Breast epithelium (tissue), 4 donors: Measurements from ENCODE around the gene ZNF429. TPM values are rescaled to one million over a fixed set of nuclear protein-coding genes. Genes with fewer than 3 reads are reported as not detected.

Experiments used
- DNase-seq, 2 donors: peaks; one replicate each; pipeline ENCODE4 v3.0.0-alpha.2; 2019; ENCODE audit warnings: low spot score in 2 of 2
- H3K27ac ChIP-seq, 2 donors: fragments of 200-600 bp; sonication (generic) in 1 of 2; one replicate each; pipeline ENCODE4 v1.5.1; 2016 to 2019; ENCODE audit warnings: mild to moderate bottlenecking in 1 of 2
- H3K27me3 ChIP-seq, 2 donors: fragments of 200-600 bp; sonication (generic) in 1 of 2; one replicate each; pipeline versions ENCODE4 v1.5.1 to v1.6.0; 2017 to 2019; ENCODE audit warnings: control low read depth in 1 of 2, mild to moderate bottlenecking in 1 of 2
- H3K36me3 ChIP-seq: fragments of 200-600 bp; one replicate; pipeline ENCODE4 v1.5.1; 2019
- H3K4me1 ChIP-seq, 2 donors: fragments of 200-600 bp; sonication (generic); one replicate each; pipeline ENCODE4 v1.5.1; 2016 to 2019; ENCODE audit warnings: control low read depth in 1 of 2
- H3K4me3 ChIP-seq, 3 donors: fragments of 200-600 bp; sonication (generic); 1 replicate in 2 of 3; 2 replicates in 1 of 3; pipeline ENCODE4 v1.5.1; 2016 to 2019; ENCODE audit warnings: mild to moderate bottlenecking in 3 of 3, moderate library complexity in 2 of 3
- H3K9me3 ChIP-seq, 2 donors: fragments of 200-600 bp; sonication (generic) in 1 of 2; one replicate each; pipeline ENCODE4 v1.5.1; 2016 to 2019; ENCODE audit warnings: control low read depth in 1 of 2
- POLR2A ChIP-seq: fragments of 450-650 bp; IDR thresholded peaks from one replicate; pipeline ENCODE4 v1.6.1; 2016; ENCODE audit warnings: antibody characterized with exemption, mild to moderate bottlenecking, moderate library complexity
- POLR2AphosphoS5 ChIP-seq, 3 donors: sonication (generic); formaldehyde crosslinking; IDR thresholded peaks; one replicate each; pipeline ENCODE4 v1.6.1; 2017; ENCODE audit warnings: antibody characterized with exemption in 3 of 3
- intact Hi-C: fragments of 100-400 bp; cut with DNase I; formaldehyde crosslinking; loops from one replicate; pipeline ENCODE4 v1.15.1; 2023; ENCODE audit warnings: low total_unique reads
- total RNA-seq, 3 donors: library from RNA; depleted of rRNA; stranded (reverse); fragments of >200 nt; gene quantifications; one replicate each; pipeline ENCODE4 v1.1.0, GENCODE V29; 2016
- TF ChIP-seq, protein P1 (sequence below), 3 donors: fragments of 450-650 bp; IDR thresholded peaks; one replicate each; pipeline ENCODE4 v1.5.1; 2016 to 2017; ENCODE audit warnings: antibody characterized with exemption in 3 of 3, mild to moderate bottlenecking in 3 of 3, moderate library complexity in 3 of 3

ZNF429 gene
- total RNA-seq, 3 donors from 2014 or later, result 12.8 to 35.4 (median 30.5) TPM

DNA sequence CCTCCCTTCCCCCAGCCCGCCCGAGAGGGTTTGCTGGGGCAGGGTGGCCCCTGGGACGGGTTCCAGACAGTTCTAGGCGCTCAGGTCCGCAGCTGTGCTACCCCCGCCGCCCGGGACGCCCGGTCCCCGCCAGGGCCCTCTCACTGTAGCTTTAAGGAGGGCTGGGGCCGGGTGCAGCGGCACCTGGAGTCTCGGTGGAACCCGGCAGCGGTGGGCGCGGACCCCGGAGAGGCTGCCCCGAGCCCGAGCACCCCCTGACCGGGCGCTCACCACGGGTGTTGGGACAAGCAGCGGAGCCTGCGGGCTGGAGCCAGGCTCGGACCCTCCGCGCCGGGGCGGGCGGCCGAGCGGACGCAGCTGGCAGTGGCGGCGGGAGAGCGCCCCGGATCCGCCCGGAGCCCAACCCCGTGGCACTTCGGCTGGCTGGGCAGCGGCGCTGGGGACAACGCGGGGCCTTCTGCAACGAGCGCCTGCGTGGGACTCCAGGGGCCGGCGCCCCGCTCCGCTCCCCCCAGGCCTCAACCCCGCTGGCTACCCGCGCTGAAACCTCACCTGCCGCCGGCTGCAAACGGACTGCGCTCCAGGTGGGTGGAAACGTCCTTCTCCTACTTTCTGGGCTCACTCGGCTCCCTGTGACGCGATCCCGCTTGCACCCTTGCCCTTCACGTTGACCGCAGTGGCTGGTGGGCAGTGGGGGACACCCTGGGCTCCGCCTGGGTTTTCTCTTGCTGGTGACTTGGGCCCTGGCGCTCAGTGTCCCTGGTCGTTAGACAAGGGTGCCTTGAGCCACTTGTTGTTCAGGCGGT is 81.1 kb downstream of the ZNF429 start:
- intact Hi-C loops, result loop anchor here (5.0 kb wide), 1 partner anchor 326 kb away; no protein-coding TSS in a partner anchor
- Histone ChIP-seq H3K36me3 (no peaks in the 10 kb centered on the region), H3K4me3 (peak overlapping the region; percentile 49 to 76 (median 68)), H3K9me3 (no peaks in the 10 kb centered on the region), H3K27me3 (no peaks in the 10 kb centered on the region), H3K27ac (no peak overlapping the region), H3K4me1 (no peaks in the 10 kb centered on the region)
- no peak for DNase-seq
- TF ChIP-seq POLR2A (no peak), POLR2AphosphoS5 (IDR thresholded peaks at IDR 0.05) (no peak)
- TF ChIP-seq, protein P1, sequence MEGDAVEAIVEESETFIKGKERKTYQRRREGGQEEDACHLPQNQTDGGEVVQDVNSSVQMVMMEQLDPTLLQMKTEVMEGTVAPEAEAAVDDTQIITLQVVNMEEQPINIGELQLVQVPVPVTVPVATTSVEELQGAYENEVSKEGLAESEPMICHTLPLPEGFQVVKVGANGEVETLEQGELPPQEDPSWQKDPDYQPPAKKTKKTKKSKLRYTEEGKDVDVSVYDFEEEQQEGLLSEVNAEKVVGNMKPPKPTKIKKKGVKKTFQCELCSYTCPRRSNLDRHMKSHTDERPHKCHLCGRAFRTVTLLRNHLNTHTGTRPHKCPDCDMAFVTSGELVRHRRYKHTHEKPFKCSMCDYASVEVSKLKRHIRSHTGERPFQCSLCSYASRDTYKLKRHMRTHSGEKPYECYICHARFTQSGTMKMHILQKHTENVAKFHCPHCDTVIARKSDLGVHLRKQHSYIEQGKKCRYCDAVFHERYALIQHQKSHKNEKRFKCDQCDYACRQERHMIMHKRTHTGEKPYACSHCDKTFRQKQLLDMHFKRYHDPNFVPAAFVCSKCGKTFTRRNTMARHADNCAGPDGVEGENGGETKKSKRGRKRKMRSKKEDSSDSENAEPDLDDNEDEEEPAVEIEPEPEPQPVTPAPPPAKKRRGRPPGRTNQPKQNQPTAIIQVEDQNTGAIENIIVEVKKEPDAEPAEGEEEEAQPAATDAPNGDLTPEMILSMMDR (IDR thresholded peaks at IDR 0.05), result no peak

DNA sequence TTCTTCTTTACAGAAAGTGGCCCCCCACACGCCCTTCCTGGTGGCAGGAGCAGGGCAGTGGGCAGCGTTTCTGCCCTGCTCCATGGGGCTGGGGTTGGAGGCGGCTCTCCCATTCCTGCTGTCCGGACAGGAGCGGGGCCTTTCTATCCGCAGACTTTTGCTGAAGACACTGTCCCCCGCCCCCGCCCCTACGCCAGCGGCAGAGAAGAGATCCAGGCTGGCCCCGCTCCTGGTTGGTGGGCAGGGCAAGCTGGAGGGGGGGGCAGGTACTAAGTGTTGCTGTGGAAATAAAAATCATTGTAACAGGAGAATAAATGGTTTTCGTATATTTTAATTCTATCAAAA is 81.7 kb downstream of the ZNF429 start:
- Histone ChIP-seq H3K27me3 (no peaks in the 10 kb centered on the region), H3K4me1 (no peaks in the 10 kb centered on the region), H3K36me3 (no peaks in the 10 kb centered on the region), H3K4me3 (peak overlapping the region; percentile 49 to 76 (median 68)), H3K9me3 (no peaks in the 10 kb centered on the region), H3K27ac (no peak overlapping the region)
- intact Hi-C loops, result loop anchor here (5.0 kb wide), 1 partner anchor 325 kb away; no protein-coding TSS in a partner anchor
- TF ChIP-seq, protein P1 (IDR thresholded peaks at IDR 0.05), result no peak
- TF ChIP-seq POLR2A (no peak), POLR2AphosphoS5 (IDR thresholded peaks at IDR 0.05) (no peak)
- no peak for DNase-seq

DNA sequence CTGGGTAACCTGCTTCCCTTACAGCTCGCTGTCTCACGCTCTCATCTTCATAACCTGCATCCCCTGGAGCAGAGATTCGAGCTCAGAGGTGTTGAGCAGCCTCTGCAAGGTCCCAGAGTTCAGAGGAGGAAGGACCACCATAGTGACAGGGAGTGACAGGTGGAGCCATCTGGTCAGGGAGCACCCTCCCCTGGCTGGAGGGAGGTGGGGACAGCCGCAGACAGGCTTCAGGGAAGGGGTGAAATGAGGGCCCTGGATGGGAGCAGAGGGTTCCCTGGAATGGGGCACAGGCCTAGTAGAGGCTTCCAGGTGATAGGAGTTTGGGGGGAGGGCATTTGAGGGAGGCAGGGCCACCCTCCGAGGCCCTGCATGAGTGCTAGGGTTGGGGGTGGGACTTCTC is 82.1 kb downstream of the ZNF429 start:
- Histone ChIP-seq H3K27ac (no peak overlapping the region), H3K36me3 (no peaks in the 10 kb centered on the region), H3K9me3 (no peaks in the 10 kb centered on the region), H3K27me3 (no peaks in the 10 kb centered on the region), H3K4me1 (no peaks in the 10 kb centered on the region), H3K4me3 (no peak overlapping the region)
- intact Hi-C loops, result loop anchor here (5.0 kb wide), 1 partner anchor 325 kb away; no protein-coding TSS in a partner anchor
- no peak for DNase-seq
- TF ChIP-seq POLR2AphosphoS5 (IDR thresholded peaks at IDR 0.05), result no peak
- no peak for TF ChIP-seq POLR2A
- TF ChIP-seq, protein P1 (IDR thresholded peaks at IDR 0.05), result no peak

DNA sequence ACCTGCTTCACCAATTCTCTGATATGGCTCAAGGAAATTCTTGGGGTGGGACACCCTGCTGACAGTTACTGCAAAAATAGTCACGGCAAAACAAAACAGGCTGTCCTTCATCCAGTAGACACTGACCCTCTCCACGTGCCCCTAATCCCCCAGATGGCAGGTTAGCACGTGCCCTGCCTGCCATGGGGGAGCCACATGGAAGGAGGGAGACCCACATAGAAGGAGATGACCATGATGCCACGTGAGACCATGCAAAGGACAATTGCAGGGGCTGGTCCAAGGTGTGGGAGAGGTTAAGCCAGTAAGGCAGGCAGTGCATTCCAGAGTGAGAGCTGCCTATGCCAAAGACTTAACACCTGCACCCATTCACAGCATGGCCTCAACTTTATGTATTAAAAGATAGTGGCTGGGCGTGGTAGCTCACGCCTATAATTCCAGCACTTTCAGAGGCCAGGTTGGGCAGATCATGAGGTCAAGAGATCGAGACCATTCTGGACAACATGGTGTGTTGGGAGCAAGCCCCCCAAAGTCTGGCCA is 82.7 kb downstream of the ZNF429 start:
- no peaks in the 10 kb centered on the region for H3K9me3 ChIP-seq
- H3K36me3 ChIP-seq, result no peaks in the 10 kb centered on the region
- DNase-seq, result no peak
- TF ChIP-seq POLR2AphosphoS5 (IDR thresholded peaks at IDR 0.05) (no peak), POLR2A (no peak)
- TF ChIP-seq, protein P1 (IDR thresholded peaks at IDR 0.05), result no peak
- H3K4me1 ChIP-seq, result no peaks in the 10 kb centered on the region
- intact Hi-C loops, result loop anchor here (5.0 kb wide), 1 partner anchor 324 kb away; no protein-coding TSS in a partner anchor
- no peaks in the 10 kb centered on the region for H3K27me3 ChIP-seq
- H3K27ac ChIP-seq, result no peak overlapping the region
- no peak overlapping the region for H3K4me3 ChIP-seq

DNA sequence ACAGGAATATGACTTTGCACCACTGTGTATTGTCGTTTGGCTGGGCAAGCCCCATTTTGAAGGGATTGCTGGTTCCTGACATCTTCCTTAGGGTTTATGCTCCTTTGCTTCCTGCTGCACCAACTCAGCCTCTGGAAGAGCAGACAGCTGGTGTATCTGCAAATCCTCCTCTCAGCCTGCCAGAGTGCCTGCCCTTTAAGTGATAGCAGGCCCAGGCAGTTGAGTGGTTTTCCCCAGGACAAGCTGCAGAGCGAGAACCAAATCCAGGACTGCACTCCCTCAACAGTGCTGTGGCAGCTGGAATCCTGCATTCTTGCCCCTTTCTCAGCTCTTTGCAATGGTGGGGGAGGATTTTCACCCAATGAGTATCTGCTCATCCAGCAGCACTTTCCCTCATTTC is 85.5 kb downstream of the ZNF429 start:
- DNase-seq, result no peak
- H3K27ac ChIP-seq, result no peak overlapping the region
- no peaks in the 10 kb centered on the region for H3K9me3 ChIP-seq
- no peaks in the 10 kb centered on the region for H3K27me3 ChIP-seq
- TF ChIP-seq POLR2A, result no peak
- TF ChIP-seq, protein P1 (IDR thresholded peaks at IDR 0.05), result no peak
- TF ChIP-seq POLR2AphosphoS5 (IDR thresholded peaks at IDR 0.05), result no peak
- no peaks in the 10 kb centered on the region for H3K36me3 ChIP-seq
- no peaks in the 10 kb centered on the region for H3K4me1 ChIP-seq
- no peak overlapping the region for H3K4me3 ChIP-seq
- intact Hi-C loops, result no loop called here
